ENCODE results near the gene EPPIN.

EPPIN gene

GRCh38 chr20:45509091-45509490, 38.1 kb downstream of the EPPIN start:
- no peaks in the 10 kb centered on the region for H3K9me3 ChIP-seq (ENCODE audit: control insufficient read depth, low read length)
- no peak overlapping the region for H3K4me3 ChIP-seq (ENCODE audit: insufficient read depth, low read depth, low read length, poor library complexity, severe bottlenecking)
- no peak for DNase-seq
- H3K36me3 ChIP-seq (ENCODE audit: control insufficient read depth, insufficient read depth, low read length): no peaks in the 10 kb centered on the region
- no peaks in the 10 kb centered on the region for H3K4me1 ChIP-seq (ENCODE audit: control insufficient read depth, insufficient read depth, low read length, poor library complexity, severe bottlenecking)
- no peaks in the 10 kb centered on the region for H3K27me3 ChIP-seq (replicated peaks; ENCODE audit: control insufficient read depth, insufficient read depth, low read length, poor library complexity, severe bottlenecking)
- no peak overlapping the region for H3K27ac ChIP-seq (ENCODE audit: insufficient read depth, low read length, poor library complexity, severe bottlenecking)

- H3K27me3 ChIP-seq (replicated peaks; ENCODE audit: control insufficient read depth, insufficient read depth, low read length, poor library complexity, severe bottlenecking): no peaks in the 10 kb centered on the region
- no peaks in the 10 kb centered on the region for H3K36me3 ChIP-seq (ENCODE audit: control insufficient read depth, insufficient read depth, low read length)
- DNase-seq: no peak
- H3K9me3 ChIP-seq (ENCODE audit: control insufficient read depth, low read length): no peaks in the 10 kb centered on the region
- no peak overlapping the region for H3K27ac ChIP-seq (ENCODE audit: insufficient read depth, low read length, poor library complexity, severe bottlenecking)
- H3K4me3 ChIP-seq (ENCODE audit: insufficient read depth, low read depth, low read length, poor library complexity, severe bottlenecking): no peak overlapping the region
- H3K4me1 ChIP-seq (ENCODE audit: control insufficient read depth, insufficient read depth, low read length, poor library complexity, severe bottlenecking): no peaks in the 10 kb centered on the region
Observed at GRCh38 chr20:45508068-45508886, 38.9 kb downstream of the EPPIN start.

- Histone ChIP-seq H3K27ac (ENCODE audit: insufficient read depth, low read length, poor library complexity, severe bottlenecking) (no peak overlapping the region), H3K36me3 (ENCODE audit: control insufficient read depth, insufficient read depth, low read length) (no peaks in the 10 kb centered on the region), H3K9me3 (ENCODE audit: control insufficient read depth, low read length) (no peaks in the 10 kb centered on the region), H3K4me3 (ENCODE audit: insufficient read depth, low read depth, low read length, poor library complexity, severe bottlenecking) (no peak overlapping the region), H3K4me1 (ENCODE audit: control insufficient read depth, insufficient read depth, low read length, poor library complexity, severe bottlenecking) (no peaks in the 10 kb centered on the region), H3K27me3 (replicated peaks; ENCODE audit: control insufficient read depth, insufficient read depth, low read length, poor library complexity, severe bottlenecking) (no peaks in the 10 kb centered on the region)
- DNase-seq: no peak
Observed at GRCh38 chr20:45507011-45507820, 40.0 kb downstream of the EPPIN start.

- Histone ChIP-seq H3K27me3 (replicated peaks; ENCODE audit: control insufficient read depth, insufficient read depth, low read length, poor library complexity, severe bottlenecking) (no peaks in the 10 kb centered on the region), H3K9me3 (ENCODE audit: control insufficient read depth, low read length) (no peaks in the 10 kb centered on the region), H3K4me1 (ENCODE audit: control insufficient read depth, insufficient read depth, low read length, poor library complexity, severe bottlenecking) (no peaks in the 10 kb centered on the region), H3K27ac (ENCODE audit: insufficient read depth, low read length, poor library complexity, severe bottlenecking) (no peak overlapping the region), H3K36me3 (ENCODE audit: control insufficient read depth, insufficient read depth, low read length) (no peaks in the 10 kb centered on the region), H3K4me3 (ENCODE audit: insufficient read depth, low read depth, low read length, poor library complexity, severe bottlenecking) (no peak overlapping the region)
- DNase-seq: no peak
Observed at GRCh38 chr20:45506398-45506797, 40.8 kb downstream of the EPPIN start.

- Histone ChIP-seq H3K4me3 (ENCODE audit: insufficient read depth, low read depth, low read length, poor library complexity, severe bottlenecking) (no peak overlapping the region), H3K36me3 (ENCODE audit: control insufficient read depth, insufficient read depth, low read length) (no peaks in the 10 kb centered on the region), H3K27me3 (replicated peaks; ENCODE audit: control insufficient read depth, insufficient read depth, low read length, poor library complexity, severe bottlenecking) (peaks cover 10% of the 10 kb centered on the region), H3K27ac (ENCODE audit: insufficient read depth, low read length, poor library complexity, severe bottlenecking) (no peak overlapping the region), H3K4me1 (ENCODE audit: control insufficient read depth, insufficient read depth, low read length, poor library complexity, severe bottlenecking) (no peaks in the 10 kb centered on the region), H3K9me3 (ENCODE audit: control insufficient read depth, low read length) (no peaks in the 10 kb centered on the region)
- DNase-seq: no peak
Observed at GRCh38 chr20:45503403-45503802, 43.8 kb downstream of the EPPIN start.

GRCh38 chr20:45502561-45502960, 44.6 kb downstream of the EPPIN start:
- H3K36me3 ChIP-seq (ENCODE audit: control insufficient read depth, insufficient read depth, low read length): no peaks in the 10 kb centered on the region
- H3K27me3 ChIP-seq (replicated peaks; ENCODE audit: control insufficient read depth, insufficient read depth, low read length, poor library complexity, severe bottlenecking): peaks cover 10% of the 10 kb centered on the region
- H3K4me1 ChIP-seq (ENCODE audit: control insufficient read depth, insufficient read depth, low read length, poor library complexity, severe bottlenecking): no peaks in the 10 kb centered on the region
- H3K4me3 ChIP-seq (ENCODE audit: insufficient read depth, low read depth, low read length, poor library complexity, severe bottlenecking): no peak overlapping the region
- no peaks in the 10 kb centered on the region for H3K9me3 ChIP-seq (ENCODE audit: control insufficient read depth, low read length)
- no peak for DNase-seq
- H3K27ac ChIP-seq (ENCODE audit: insufficient read depth, low read length, poor library complexity, severe bottlenecking): no peak overlapping the region

GRCh38 chr20:45501600-45501999, 45.6 kb downstream of the EPPIN start:
- peaks cover 10% of the 10 kb centered on the region for H3K27me3 ChIP-seq (replicated peaks; ENCODE audit: control insufficient read depth, insufficient read depth, low read length, poor library complexity, severe bottlenecking)
- H3K9me3 ChIP-seq (ENCODE audit: control insufficient read depth, low read length): no peaks in the 10 kb centered on the region
- H3K4me1 ChIP-seq (ENCODE audit: control insufficient read depth, insufficient read depth, low read length, poor library complexity, severe bottlenecking): no peaks in the 10 kb centered on the region
- no peaks in the 10 kb centered on the region for H3K36me3 ChIP-seq (ENCODE audit: control insufficient read depth, insufficient read depth, low read length)
- no peak overlapping the region for H3K4me3 ChIP-seq (ENCODE audit: insufficient read depth, low read depth, low read length, poor library complexity, severe bottlenecking)
- DNase-seq: no peak
- no peak overlapping the region for H3K27ac ChIP-seq (ENCODE audit: insufficient read depth, low read length, poor library complexity, severe bottlenecking)

GRCh38 chr20:45500022-45500421, 47.2 kb downstream of the EPPIN start:
- H3K4me1 ChIP-seq (ENCODE audit: control insufficient read depth, insufficient read depth, low read length, poor library complexity, severe bottlenecking): no peaks in the 10 kb centered on the region
- no peak overlapping the region for H3K27ac ChIP-seq (ENCODE audit: insufficient read depth, low read length, poor library complexity, severe bottlenecking)
- H3K4me3 ChIP-seq (ENCODE audit: insufficient read depth, low read depth, low read length, poor library complexity, severe bottlenecking): no peak overlapping the region
- peaks cover 10% of the 10 kb centered on the region for H3K27me3 ChIP-seq (replicated peaks; ENCODE audit: control insufficient read depth, insufficient read depth, low read length, poor library complexity, severe bottlenecking)
- no peaks in the 10 kb centered on the region for H3K36me3 ChIP-seq (ENCODE audit: control insufficient read depth, insufficient read depth, low read length)
- DNase-seq: no peak
- H3K9me3 ChIP-seq (ENCODE audit: control insufficient read depth, low read length): no peaks in the 10 kb centered on the region

- Histone ChIP-seq H3K9me3 (ENCODE audit: control insufficient read depth, low read length) (no peaks in the 10 kb centered on the region), H3K4me3 (ENCODE audit: insufficient read depth, low read depth, low read length, poor library complexity, severe bottlenecking) (no peak overlapping the region), H3K27me3 (replicated peaks; ENCODE audit: control insufficient read depth, insufficient read depth, low read length, poor library complexity, severe bottlenecking) (peaks cover 10% of the 10 kb centered on the region), H3K27ac (ENCODE audit: insufficient read depth, low read length, poor library complexity, severe bottlenecking) (no peak overlapping the region), H3K36me3 (ENCODE audit: control insufficient read depth, insufficient read depth, low read length) (no peaks in the 10 kb centered on the region), H3K4me1 (ENCODE audit: control insufficient read depth, insufficient read depth, low read length, poor library complexity, severe bottlenecking) (no peaks in the 10 kb centered on the region)
- DNase-seq: no peak
Observed at GRCh38 chr20:45497971-45498494, 49.2 kb downstream of the EPPIN start.

- DNase-seq: no peak
- no peaks in the 10 kb centered on the region for H3K4me1 ChIP-seq (ENCODE audit: control insufficient read depth, insufficient read depth, low read length, poor library complexity, severe bottlenecking)
- no peaks in the 10 kb centered on the region for H3K9me3 ChIP-seq (ENCODE audit: control insufficient read depth, low read length)
- H3K36me3 ChIP-seq (ENCODE audit: control insufficient read depth, insufficient read depth, low read length): no peaks in the 10 kb centered on the region
- H3K27ac ChIP-seq (ENCODE audit: insufficient read depth, low read length, poor library complexity, severe bottlenecking): no peak overlapping the region
- peaks cover 8% of the 10 kb centered on the region for H3K27me3 ChIP-seq (replicated peaks; ENCODE audit: control insufficient read depth, insufficient read depth, low read length, poor library complexity, severe bottlenecking)
- no peak overlapping the region for H3K4me3 ChIP-seq (ENCODE audit: insufficient read depth, low read depth, low read length, poor library complexity, severe bottlenecking)
Observed at GRCh38 chr20:45496166-45496565, 51.0 kb downstream of the EPPIN start.

Data from effector memory CD4-positive, alpha-beta T cell (primary cell).